HepG2 (cell line): ENCODE data around the gene NME4. TPM values are rescaled to one million over a fixed set of nuclear protein-coding genes. Genes with fewer than 3 reads are reported as not detected.

Experiments used
- ARNT2 ChIP-seq: sonication (generic); formaldehyde crosslinking; IDR thresholded peaks from 2 replicates; pipeline ENCODE4 v1.8.0; 2022; ENCODE audit warnings: mild to moderate bottlenecking, low read depth, missing genetic modification reagents, moderate library complexity
- CTCF ChIP-seq: sonication (generic); formaldehyde crosslinking; IDR thresholded peaks from 2 replicates; pipeline ENCODE4 v1.5.0; 2020; ENCODE audit warnings: mild to moderate bottlenecking, missing genetic modification reagents, moderate library complexity
- FOSL1 ChIP-seq: sonication (generic); formaldehyde crosslinking; IDR thresholded peaks from 2 replicates; pipeline ENCODE4 v1.9.0; 2021; ENCODE audit warnings: missing genetic modification reagents, borderline replicate concordance
- GLMP ChIP-seq: sonication (generic); formaldehyde crosslinking; IDR thresholded peaks from 2 replicates; pipeline ENCODE4 v1.9.0; 2021; ENCODE audit warnings: missing genetic modification reagents, mild to moderate bottlenecking, borderline replicate concordance
- MTA1 ChIP-seq: sonication (generic); formaldehyde crosslinking; IDR thresholded peaks from 2 replicates; pipeline ENCODE4 v1.4.0; 2020; ENCODE audit warnings: missing genetic modification reagents, mild to moderate bottlenecking, borderline replicate concordance
- SNAPC2 ChIP-seq: sonication (generic); formaldehyde crosslinking; IDR thresholded peaks from 2 replicates; pipeline ENCODE4 v1.8.1; 2022; ENCODE audit warnings: mild to moderate bottlenecking, missing genetic modification reagents
- SP5 ChIP-seq: IDR thresholded peaks from 2 replicates; pipeline ENCODE4 v1.6.1; 2016; ENCODE audit warnings: low read depth, borderline replicate concordance
- TOE1 ChIP-seq: sonication (generic); formaldehyde crosslinking; IDR thresholded peaks from 2 replicates; pipeline ENCODE4 v1.4.0; 2020; ENCODE audit warnings: mild to moderate bottlenecking, missing genetic modification reagents
- ZBTB40 ChIP-seq, 2 experiments: fragments of 450-650 bp in 1 of 2; sonication (generic) in 1 of 2; formaldehyde crosslinking in 1 of 2; IDR thresholded peaks; 2 replicates each; pipeline versions ENCODE4 v1.6.1 to v1.8.0; 2016 to 2022; ENCODE audit warnings: antibody characterized with exemption in 1 of 2, mild to moderate bottlenecking in 1 of 2, missing genetic modification reagents in 1 of 2
- ZMYM2 ChIP-seq: sonication (generic); formaldehyde crosslinking; IDR thresholded peaks from 2 replicates; pipeline ENCODE4 v1.8.0; 2022; ENCODE audit warnings: mild to moderate bottlenecking, missing genetic modification reagents
- ZMYM4 ChIP-seq: sonication (generic); formaldehyde crosslinking; IDR thresholded peaks from 2 replicates; pipeline ENCODE4 v1.8.1; 2023; ENCODE audit warnings: mild to moderate bottlenecking, missing genetic modification reagents
- ZNF205 ChIP-seq: IDR thresholded peaks from 2 replicates; pipeline ENCODE4 v1.6.1; 2018; ENCODE audit warnings: missing biosample characterization, missing genetic modification reagents
- ZNF33B ChIP-seq: sonication (generic); formaldehyde crosslinking; IDR thresholded peaks from 2 replicates; pipeline ENCODE4 v1.5.1; 2020; ENCODE audit warnings: mild to moderate bottlenecking, missing genetic modification reagents
- ZNF367 ChIP-seq: sonication (generic); formaldehyde crosslinking; IDR thresholded peaks from 2 replicates; pipeline ENCODE4 v1.4.0; 2020; ENCODE audit warnings: missing genetic modification reagents, borderline replicate concordance
- ZNF441 ChIP-seq: sonication (generic); formaldehyde crosslinking; IDR thresholded peaks from 2 replicates; pipeline ENCODE4 v1.7.0; 2021; ENCODE audit warnings: missing genetic modification reagents, borderline replicate concordance
- ZNF501 ChIP-seq: sonication (generic); formaldehyde crosslinking; IDR thresholded peaks from 2 replicates; pipeline ENCODE4 v1.5.1; 2020; ENCODE audit warnings: mild to moderate bottlenecking, moderate library complexity, missing genetic modification reagents
- ZNF737 ChIP-seq: sonication (generic); formaldehyde crosslinking; IDR thresholded peaks from 2 replicates; pipeline ENCODE4 v1.5.0; 2020; ENCODE audit warnings: missing genetic modification reagents, mild to moderate bottlenecking, borderline replicate concordance
- polyA plus RNA-seq, 8 experiments: library from polyadenylated mRNA; depleted of rRNA in 3 of 8; stranded (reverse) in 7 of 8; unstranded in 1 of 8; fragments of >200 nt; fragmentation: Illumina TruSeq in 4 of 8; extraction: Trizol in 4 of 8; gene quantifications; 2 replicates each; pipeline versions ENCODE4 v1.2.1 to v1.2.3, GENCODE V29; 2011 to 2016; ENCODE audit warnings: low read depth in 4 of 8, missing spikeins in 1 of 8, mixed read lengths in 1 of 8; ENCODE audit not compliant: insufficient read depth in 1 of 8
- total RNA-seq, 5 experiments: library from RNA; depleted of rRNA; stranded (reverse); fragments of >200 nt; fragmentation: Illumina TruSeq; extraction: Trizol; gene quantifications; 2 replicates each; pipeline ENCODE4 v1.2.3, GENCODE V29; 2016; ENCODE audit warnings: low read depth in 1 of 5

Gene NME4
- total and polyA plus RNA-seq, 2 of the 13 experiments (the other 11 are each of a cell fraction or from before 2014, with no cell fraction given) = 121 to 263 TPM

- no peak for TF ChIP-seq GLMP (CRISPR knock-in tag)
- TF ChIP-seq ZBTB40 (IDR thresholded peaks at IDR 0.05) = no peak
- peak; percentile 77; the same call in 1 of the 2 replicates for TF ChIP-seq ZBTB40 (CRISPR knock-in tag; IDR thresholded peaks at IDR 0.05)
- no peak for TF ChIP-seq FOSL1 (CRISPR knock-in tag)
- peak; percentile 91 for TF ChIP-seq SNAPC2 (CRISPR knock-in tag)
- peak; percentile 98 for TF ChIP-seq CTCF (CRISPR knock-in tag)
- TF ChIP-seq SP5 (CRISPR knock-in tag) = peak; percentile 17
- peak; percentile 60; the same call in 1 of the 2 replicates for TF ChIP-seq ARNT2 (CRISPR knock-in tag)
- TF ChIP-seq ZNF441 = peak; percentile 95
- 0 out of 2 replicates have a peak, but pooled peaks have one; percentile 19 for TF ChIP-seq ZNF501
- peak; percentile 94 for TF ChIP-seq ZMYM2 (CRISPR knock-in tag)
- peak; percentile 80 for TF ChIP-seq ZNF205 (CRISPR knock-in tag)
- no peak for TF ChIP-seq ZNF367 (CRISPR knock-in tag)
- TF ChIP-seq ZNF33B (CRISPR knock-in tag) = no peak
- no peak for TF ChIP-seq TOE1 (CRISPR knock-in tag)
- peak; percentile 46; the same call in 1 of the 2 replicates for TF ChIP-seq ZMYM4 (CRISPR knock-in tag)
- TF ChIP-seq ZNF737 (CRISPR knock-in tag) = no peak
- peak; percentile 93 for TF ChIP-seq MTA1 (CRISPR knock-in tag)
Measured at GRCh38 chr16:361872-362701, 34.9 kb upstream of the NME4 start (continued).
